Left forelimb (tissue), 1 donor: ENCODE results near the gene SRF.
A peak's percentile ranks its signal among the peaks of the same experiment; 100 is the strongest.
"Not testable (repeated sequence)": the region's sequence is repeated elsewhere in the genome, so short reads cannot be mapped to it uniquely, and the experiment has no call there.

Experiments used
- DNase-seq: peaks from one replicate; pipeline ENCODE4 v3.0.0-alpha.2; 2018; ENCODE audit warnings: low spot score

Gene SRF

GRCh38 chr6:43170931-43171706 lies at the start of gene SRF:
SRF (plus strand) TSS chr6:43171269; CDS start chr6:43171657, 388 bp downstream.
- DNase-seq: peak; percentile 99

GRCh38 chr6:43122146-43122545 lies 48.9 kb upstream of the SRF start:
- no peak for DNase-seq

- DNase-seq: no peak
These were observed 47.4 kb upstream of the SRF start for GRCh38 chr6:43123461-43124314.

- DNase-seq: no peak
These were observed 46.6 kb upstream of the SRF start for GRCh38 chr6:43124481-43124880.

GRCh38 chr6:43125119-43125518 lies 46.0 kb upstream of the SRF start:
- no peak for DNase-seq

- DNase-seq: no peak
These were observed 45.5 kb upstream of the SRF start for GRCh38 chr6:43125555-43125954.

- DNase-seq: no peak
These were observed 43.9 kb upstream of the SRF start for GRCh38 chr6:43127180-43127579.

- DNase-seq: no peak
These were observed 43.2 kb upstream of the SRF start for GRCh38 chr6:43127877-43128276.

GRCh38 chr6:43128926-43129325 lies 42.1 kb upstream of the SRF start:
- DNase-seq: no peak

- no peak for DNase-seq
These were observed 41.5 kb upstream of the SRF start for GRCh38 chr6:43129434-43130194.

- no peak for DNase-seq
These were observed 40.6 kb upstream of the SRF start for GRCh38 chr6:43130429-43130828.

- DNase-seq: not testable (repeated sequence)
These were observed 39.7 kb upstream of the SRF start for GRCh38 chr6:43131379-43131778.

- no peak for DNase-seq
These were observed 32.8 kb upstream of the SRF start for GRCh38 chr6:43138267-43138666.

- not testable (repeated sequence) for DNase-seq
These were observed 31.1 kb upstream of the SRF start for GRCh38 chr6:43139973-43140372.

- no peak for DNase-seq
These were observed 29.4 kb upstream of the SRF start for GRCh38 chr6:43141644-43142043.

- no peak for DNase-seq
These were observed 29.0 kb upstream of the SRF start for GRCh38 chr6:43142101-43142500.

GRCh38 chr6:43143235-43144128 lies 27.6 kb upstream of the SRF start:
- DNase-seq: peak; percentile 93

- DNase-seq: no peak
These were observed 26.2 kb upstream of the SRF start for GRCh38 chr6:43144879-43145278.

GRCh38 chr6:43146261-43146660 lies 24.8 kb upstream of the SRF start:
- no peak for DNase-seq

GRCh38 chr6:43146709-43147688 lies 24.1 kb upstream of the SRF start:
- no peak for DNase-seq
